HepG2 (cell line): ENCODE data around the gene PEX11B. TPM values are rescaled to one million over a fixed set of nuclear protein-coding genes. Genes with fewer than 3 reads are reported as not detected.

Experiments
- BORCS8-MEF2B ChIP-seq: sonication (generic); formaldehyde crosslinking; IDR thresholded peaks from 2 replicates; pipeline ENCODE4 v1.8.0; 2022; ENCODE audit warnings: mild to moderate bottlenecking, missing genetic modification reagents
- DPF2 ChIP-seq: sonication (generic); formaldehyde crosslinking; IDR thresholded peaks from 2 replicates; pipeline ENCODE4 v1.4.0; 2020; ENCODE audit warnings: mild to moderate bottlenecking, low read depth, missing genetic modification reagents, borderline replicate concordance
- FOXK1 ChIP-seq: sonication (generic); formaldehyde crosslinking; IDR thresholded peaks from 2 replicates; pipeline ENCODE4 v1.4.0; 2020; ENCODE audit warnings: low read depth, missing genetic modification reagents, borderline replicate concordance
- HNF1B ChIP-seq: sonication (generic); formaldehyde crosslinking; IDR thresholded peaks from 2 replicates; pipeline ENCODE4 v1.5.1; 2020; ENCODE audit warnings: mild to moderate bottlenecking, moderate library complexity, missing genetic modification reagents
- TRIM24 ChIP-seq: sonication (generic); formaldehyde crosslinking; IDR thresholded peaks from 2 replicates; pipeline ENCODE4 v1.8.0; 2022; ENCODE audit warnings: mild to moderate bottlenecking, missing genetic modification reagents
- U2AF2 ChIP-seq: fragments of 200-400 bp; formaldehyde crosslinking; IDR thresholded peaks from 2 replicates; pipeline ENCODE4 v1.6.1; 2017; ENCODE audit warnings: low read depth, mild to moderate bottlenecking, low read length
- ZNF451 ChIP-seq: sonication (generic); formaldehyde crosslinking; IDR thresholded peaks from 2 replicates; pipeline ENCODE4 v1.5.0; 2020; ENCODE audit warnings: mild to moderate bottlenecking, missing genetic modification reagents
- ZNF558 ChIP-seq: sonication (generic); formaldehyde crosslinking; IDR thresholded peaks from 2 replicates; pipeline ENCODE4 v1.9.0; 2022; ENCODE audit warnings: mild to moderate bottlenecking, missing genetic modification reagents, borderline replicate concordance
- ZNF589 ChIP-seq: sonication (generic); formaldehyde crosslinking; conservative IDR thresholded peaks from 2 replicates; pipeline ENCODE4 v1.8.0; 2022; ENCODE audit warnings: mild to moderate bottlenecking, moderate library complexity, missing genetic modification reagents
- polyA plus RNA-seq, 8 experiments: library from polyadenylated mRNA; depleted of rRNA in 3 of 8; stranded (reverse) in 7 of 8; unstranded in 1 of 8; fragments of >200 nt; fragmentation: Illumina TruSeq in 4 of 8; extraction: Trizol in 4 of 8; gene quantifications; 2 replicates each; pipeline versions ENCODE4 v1.2.1 to v1.2.3, GENCODE V29; 2011 to 2016; ENCODE audit warnings: low read depth in 4 of 8, missing spikeins in 1 of 8, mixed read lengths in 1 of 8; ENCODE audit not compliant: insufficient read depth in 1 of 8
- total RNA-seq, 5 experiments: library from RNA; depleted of rRNA; stranded (reverse); fragments of >200 nt; fragmentation: Illumina TruSeq; extraction: Trizol; gene quantifications; 2 replicates each; pipeline ENCODE4 v1.2.3, GENCODE V29; 2016; ENCODE audit warnings: low read depth in 1 of 5
- TF ChIP-seq, protein P1 (sequence below): sonication (generic); formaldehyde crosslinking; IDR thresholded peaks from 2 replicates; pipeline ENCODE4 v1.4.0; 2020; ENCODE audit warnings: mild to moderate bottlenecking, missing genetic modification reagents

PEX11B gene
- total and polyA plus RNA-seq, 2 of the 13 experiments (the other 11 are each of a cell fraction or from before 2014, with no cell fraction given) = 21.6 to 48.4 TPM

GRCh38 chr1:145886816-145887215, 31.7 kb downstream of the PEX11B start (continued):
- TF ChIP-seq, protein P1, sequence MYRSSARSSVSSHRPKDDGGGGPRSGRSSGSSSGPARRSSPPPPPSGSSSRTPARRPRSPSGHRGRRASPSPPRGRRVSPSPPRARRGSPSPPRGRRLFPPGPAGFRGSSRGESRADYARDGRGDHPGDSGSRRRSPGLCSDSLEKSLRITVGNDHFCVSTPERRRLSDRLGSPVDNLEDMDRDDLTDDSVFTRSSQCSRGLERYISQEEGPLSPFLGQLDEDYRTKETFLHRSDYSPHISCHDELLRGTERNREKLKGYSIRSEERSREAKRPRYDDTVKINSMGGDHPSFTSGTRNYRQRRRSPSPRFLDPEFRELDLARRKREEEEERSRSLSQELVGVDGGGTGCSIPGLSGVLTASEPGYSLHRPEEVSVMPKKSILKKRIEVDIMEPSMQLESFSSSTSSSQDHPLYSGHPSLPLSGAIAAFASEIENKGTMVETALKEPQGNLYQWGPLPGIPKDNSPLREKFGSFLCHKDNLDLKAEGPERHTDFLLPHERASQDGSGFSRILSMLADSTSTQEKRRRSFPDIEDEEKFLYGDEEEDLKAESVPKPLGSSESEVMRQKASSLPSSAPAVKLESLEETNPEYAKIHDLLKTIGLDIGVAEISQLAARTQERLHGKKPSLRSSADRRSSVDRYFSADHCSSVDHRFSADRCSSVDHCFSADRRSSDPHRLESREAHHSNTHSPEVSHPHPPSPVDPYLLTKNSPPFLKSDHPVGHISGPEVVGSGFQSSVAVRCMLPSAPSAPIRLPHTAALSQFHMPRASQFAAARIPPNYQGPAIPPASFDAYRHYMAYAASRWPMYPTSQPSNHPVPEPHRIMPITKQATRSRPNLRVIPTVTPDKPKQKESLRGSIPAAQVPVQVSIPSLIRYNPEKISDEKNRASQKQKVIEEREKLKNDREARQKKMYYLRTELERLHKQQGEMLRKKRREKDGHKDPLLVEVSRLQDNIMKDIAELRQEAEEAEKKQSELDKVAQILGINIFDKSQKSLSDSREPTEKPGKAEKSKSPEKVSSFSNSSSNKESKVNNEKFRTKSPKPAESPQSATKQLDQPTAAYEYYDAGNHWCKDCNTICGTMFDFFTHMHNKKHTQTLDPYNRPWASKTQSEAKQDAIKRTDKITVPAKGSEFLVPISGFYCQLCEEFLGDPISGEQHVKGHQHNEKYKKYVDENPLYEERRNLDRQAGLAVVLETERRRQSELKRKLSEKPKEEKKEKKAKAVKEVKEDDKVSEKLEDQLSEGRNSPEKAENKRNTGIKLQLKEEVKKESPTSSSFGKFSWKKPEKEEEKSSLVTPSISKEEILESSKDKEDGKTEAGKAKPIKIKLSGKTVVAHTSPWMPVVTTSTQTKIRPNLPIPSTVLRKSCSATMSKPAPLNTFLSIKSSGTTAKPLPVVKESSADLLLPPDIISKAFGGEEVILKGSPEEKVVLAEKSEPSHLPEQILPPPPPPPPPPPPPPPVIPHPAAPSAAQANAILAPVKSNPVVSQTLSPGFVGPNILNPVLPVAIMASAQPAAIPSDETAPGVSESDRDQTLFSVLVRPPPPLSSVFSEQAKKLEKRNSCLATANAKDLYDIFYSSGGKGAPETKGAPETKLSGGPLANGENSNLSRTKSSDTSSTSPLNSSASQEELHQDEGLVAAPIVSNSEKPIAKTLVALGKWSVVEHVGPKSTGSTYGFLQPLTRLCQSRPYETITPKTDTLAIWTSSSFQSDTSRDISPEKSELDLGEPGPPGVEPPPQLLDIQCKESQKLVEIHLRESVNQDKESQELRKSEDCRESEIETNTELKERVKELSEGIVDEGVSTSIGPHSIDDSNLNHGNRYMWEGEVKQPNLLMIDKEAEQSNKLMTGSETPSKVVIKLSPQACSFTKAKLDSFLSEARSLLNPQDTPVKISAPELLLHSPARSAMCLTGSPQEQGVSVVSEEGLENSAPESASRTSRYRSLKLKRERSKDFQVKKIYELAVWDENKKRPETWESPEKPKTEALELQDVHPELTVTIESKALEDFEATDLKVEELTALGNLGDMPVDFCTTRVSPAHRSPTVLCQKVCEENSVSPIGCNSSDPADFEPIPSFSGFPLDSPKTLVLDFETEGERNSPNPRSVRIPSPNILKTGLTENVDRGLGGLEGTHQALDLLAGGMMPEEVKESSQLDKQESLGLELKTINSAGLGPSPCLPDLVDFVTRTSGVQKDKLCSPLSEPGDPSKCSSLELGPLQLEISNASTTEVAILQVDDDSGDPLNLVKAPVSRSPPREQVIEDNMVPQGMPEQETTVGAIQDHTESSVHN = no peak
- TF ChIP-seq TRIM24 (CRISPR knock-in tag) (no peak), HNF1B (no peak), BORCS8-MEF2B (CRISPR knock-in tag) (no peak), ZNF451 (CRISPR knock-in tag) (no peak), ZNF589 (CRISPR knock-in tag) (no peak), ZNF558 (CRISPR knock-in tag) (no peak), U2AF2 (no peak), DPF2 (CRISPR knock-in tag) (no peak), FOXK1 (CRISPR knock-in tag) (no peak)
- TF ChIP-seq, all 625 proteins: peak for 0
